Islet precursor cell (in vitro differentiated cells): ENCODE data around the gene CCDC97.

Source experiments
- DNase-seq: peaks from one replicate; pipeline ENCODE4 v3.0.0-alpha.2; 2018

CCDC97 gene

GRCh38 chr19:41321204-41321599 is 11.2 kb downstream of the CCDC97 start:
- no peak for DNase-seq

GRCh38 chr19:41321600-41322270 is 11.8 kb downstream of the CCDC97 start:
- DNase-seq, result peak; percentile 93

DNA sequence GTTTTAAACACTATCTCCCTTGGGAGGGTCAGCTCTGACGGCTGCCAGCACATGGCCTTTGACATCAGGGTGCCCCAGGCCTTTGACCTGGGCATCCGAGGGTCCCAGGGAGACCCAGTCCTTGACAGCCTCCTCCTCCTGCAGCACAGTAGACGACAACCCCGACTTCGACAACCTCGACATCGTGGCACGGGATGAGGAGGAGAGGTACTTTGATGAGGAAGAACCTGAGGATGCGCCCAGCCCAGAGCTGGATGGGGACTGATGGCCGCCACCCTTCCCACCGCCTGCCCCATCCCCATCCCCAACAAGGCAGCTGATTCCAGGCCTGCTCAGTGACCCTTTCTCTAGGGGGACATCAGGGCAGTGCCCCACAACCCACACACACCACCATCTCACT is 12.5 kb downstream of the CCDC97 start:
- no peak for DNase-seq

- peak; percentile 91 for DNase-seq
Measured at GRCh38 chr19:41323023-41323422, 13.1 kb downstream of the CCDC97 start.

DNA sequence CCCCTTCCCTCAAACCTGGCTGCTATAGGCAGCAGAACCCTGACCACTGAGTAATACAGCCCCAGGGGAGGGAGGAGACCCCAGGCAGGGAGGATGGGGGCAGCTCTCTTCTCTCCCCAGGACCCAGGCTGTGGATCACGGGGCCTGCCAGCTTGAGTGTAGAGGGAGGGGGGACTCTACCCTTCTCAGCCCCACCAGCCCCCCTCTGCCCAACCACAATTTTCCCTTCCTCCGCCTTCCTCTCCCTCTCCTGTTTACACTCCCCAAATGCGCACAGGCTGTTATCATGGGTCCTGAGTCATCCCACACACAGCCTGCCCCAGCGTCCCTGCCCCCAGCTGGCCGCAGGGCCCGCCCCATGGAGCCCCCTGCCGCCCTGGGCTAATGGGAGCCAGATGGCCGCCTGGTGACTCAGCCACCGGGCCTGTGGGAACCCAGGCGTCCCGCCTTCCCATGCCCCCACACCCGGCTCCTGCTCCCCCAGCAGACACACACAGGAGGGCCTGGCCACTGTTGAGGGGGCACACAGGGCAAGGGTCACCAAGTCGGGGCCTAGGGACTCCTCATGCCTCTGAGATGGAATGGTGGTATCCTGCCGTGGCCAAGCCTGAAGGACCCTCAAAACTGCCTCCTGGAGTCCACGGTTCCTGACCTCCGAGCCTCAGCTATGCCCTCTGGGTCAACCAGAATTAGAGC is 13.6 kb downstream of the CCDC97 start:
- DNase-seq, result peak; percentile 97

DNA sequence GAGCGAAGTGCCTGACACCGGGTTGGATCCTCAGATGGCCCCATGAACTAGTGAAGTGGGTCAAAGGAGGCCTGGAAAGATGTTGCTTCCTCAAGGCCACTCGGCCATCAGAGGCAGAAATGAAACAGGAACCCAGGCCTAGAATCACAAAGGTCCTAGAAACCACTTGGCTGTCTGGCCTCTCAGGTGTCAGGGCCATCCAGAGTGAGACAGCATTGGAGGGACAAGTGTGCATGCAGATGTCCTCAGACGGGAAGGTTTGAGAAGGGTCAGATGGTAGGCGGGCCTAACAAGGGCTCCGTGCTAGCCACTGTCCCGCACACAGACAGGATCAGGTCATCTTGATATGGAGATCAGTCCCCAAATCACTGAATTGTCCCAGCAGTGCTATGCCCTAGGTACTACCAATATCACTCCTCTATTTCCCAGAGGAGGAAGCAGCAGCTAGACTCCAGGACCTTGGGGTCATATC is 14.3 kb downstream of the CCDC97 start:
- no peak for DNase-seq

DNA sequence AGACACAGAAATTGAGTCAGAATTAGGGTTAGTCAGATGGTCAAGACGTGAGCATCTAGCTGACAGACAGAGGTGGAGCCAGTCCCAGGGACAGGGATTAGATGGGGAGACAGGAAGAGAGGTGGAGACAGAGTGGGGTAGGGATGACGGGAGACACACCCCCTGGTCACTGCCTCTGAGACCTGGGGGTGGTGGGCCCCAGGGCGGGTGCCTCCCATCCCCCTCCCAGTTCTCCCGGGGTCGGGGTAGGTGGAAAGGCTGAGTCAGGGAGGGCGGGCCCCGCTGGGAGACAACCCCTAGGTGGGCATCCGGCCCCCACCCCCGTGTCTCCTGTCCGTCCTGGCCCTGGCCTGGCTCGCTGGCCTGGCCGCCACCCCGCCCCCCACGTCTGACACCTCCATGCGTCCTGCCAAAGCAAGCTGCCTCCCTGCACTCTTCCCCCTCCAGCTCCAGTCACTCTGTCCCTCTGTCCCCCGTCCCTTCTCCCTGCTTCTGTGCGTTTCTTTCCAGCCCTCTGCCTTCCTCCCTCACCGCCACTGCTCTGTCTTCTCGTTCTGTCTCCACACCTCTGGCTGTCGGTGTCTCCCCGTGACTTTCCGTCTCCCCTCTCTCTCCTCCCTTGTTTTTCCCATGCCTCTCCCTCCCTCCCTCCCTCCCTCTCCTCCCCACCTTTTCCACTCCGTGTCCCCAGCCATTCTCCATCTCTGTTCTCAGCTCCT is 15.1 kb downstream of the CCDC97 start:
- DNase-seq, result peak; percentile 99

GRCh38 chr19:41325640-41325946 is 15.6 kb downstream of the CCDC97 start:
- DNase-seq, result no peak

DNA sequence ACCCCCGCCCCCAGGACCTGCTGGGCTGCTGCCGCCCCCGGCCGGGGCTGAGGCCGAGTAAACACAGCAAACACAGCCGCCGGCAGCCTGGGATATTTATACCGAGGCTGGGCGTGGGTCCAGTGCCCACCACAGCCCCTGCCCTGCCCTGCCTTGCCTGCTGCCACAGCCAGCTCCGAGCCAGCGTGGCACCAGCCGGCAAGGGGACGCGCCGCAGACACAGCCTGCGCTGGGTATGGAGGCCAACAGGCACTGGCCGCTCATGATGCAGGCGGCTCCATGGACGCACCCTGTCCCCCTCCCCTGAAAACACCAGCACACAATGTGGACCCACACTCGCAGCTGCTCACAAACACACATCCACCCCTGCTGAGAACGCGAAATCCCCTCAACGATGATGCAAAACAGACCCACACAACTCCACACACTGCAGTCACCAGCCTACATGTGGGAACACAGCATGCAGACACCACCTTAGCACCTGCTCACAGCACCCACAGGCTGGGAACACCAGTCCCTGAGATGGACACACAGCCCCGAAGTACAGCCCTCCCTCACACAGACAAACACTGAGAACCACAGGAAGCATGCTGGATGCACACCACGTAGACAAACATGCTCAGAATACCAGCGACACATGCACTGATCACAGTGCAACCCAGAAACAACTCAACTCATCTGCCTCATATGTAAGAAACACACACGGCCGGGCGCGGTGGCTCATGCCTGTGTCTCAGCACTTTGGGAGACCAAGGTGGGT is 16.2 kb downstream of the CCDC97 start:
- peak; percentile 81 for DNase-seq

DNA sequence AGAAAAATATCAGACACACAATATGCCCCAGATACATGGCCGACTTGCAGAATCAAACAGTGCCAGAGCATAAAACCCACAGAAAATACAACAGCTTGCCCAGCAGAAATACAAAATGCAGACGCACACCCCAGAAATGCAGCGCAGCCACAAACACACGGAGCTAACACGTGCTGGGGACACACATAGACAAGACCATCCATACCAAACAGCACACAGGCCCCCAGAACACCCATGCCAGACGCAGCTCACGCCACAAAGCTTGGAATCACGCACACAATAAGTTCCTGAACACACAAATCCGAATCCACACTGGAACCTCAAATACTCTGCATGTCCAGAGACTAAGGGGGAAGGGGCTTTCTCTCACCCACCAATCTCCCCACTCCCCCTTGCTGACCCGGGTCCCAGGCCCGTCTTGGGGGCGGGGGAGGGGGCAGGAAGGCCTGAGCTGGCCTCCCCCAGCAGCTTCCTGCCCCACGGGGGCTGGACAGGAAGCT is 17.2 kb downstream of the CCDC97 start:
- no peak for DNase-seq

- peak; percentile 62 for DNase-seq
Measured at GRCh38 chr19:41327576-41328156, 17.7 kb downstream of the CCDC97 start.

DNA sequence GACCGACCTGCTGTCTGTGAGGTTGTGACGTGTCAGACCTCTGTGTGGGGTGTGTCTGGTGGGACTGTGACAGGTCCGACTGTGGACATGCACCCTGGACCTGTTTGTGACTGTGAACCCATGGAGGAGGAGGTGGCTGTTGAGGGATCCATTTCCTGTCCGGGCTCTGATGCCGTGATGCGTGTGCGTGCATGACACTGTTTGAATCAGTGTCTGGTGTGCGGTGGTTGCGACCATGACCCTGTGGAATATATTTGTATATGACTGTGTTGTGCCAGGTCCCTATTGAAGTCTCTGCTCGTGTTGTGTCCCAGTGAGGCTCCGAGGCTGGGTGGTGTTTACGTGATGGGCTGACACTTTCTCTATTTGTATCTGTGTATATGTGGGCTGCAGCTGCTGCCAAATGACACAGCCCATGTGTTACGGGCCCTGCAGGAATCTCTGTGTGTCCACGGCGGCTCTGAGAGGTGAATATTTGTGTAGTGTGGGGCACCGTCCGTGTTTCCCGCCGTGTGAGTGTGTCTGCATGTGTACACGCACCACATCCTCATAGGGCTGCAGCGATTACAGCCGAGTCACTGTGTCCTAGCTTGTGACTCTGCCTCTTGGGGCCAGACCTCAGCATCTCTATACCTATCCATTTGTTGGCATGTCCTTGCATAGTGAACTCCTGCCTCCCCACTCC is 18.3 kb downstream of the CCDC97 start:
- peak; percentile 56 for DNase-seq

DNA sequence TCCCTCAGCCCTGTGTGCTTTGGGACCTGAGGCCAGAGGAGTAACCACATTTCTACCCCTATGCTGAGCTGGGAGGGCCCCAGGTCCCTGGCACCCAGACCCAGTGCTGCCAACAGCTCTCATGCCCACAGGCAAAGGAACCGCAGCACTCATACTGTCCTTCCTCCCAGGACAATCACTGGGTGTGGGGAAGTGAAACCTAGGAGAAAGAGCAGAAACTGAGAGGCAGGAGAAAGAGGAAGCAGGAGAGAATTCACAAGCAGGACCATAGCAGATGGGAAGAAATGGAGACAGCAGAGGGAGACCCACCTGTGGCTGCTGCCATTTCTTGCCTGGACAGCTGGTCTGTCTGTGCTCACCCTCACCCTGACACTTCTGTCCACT is 18.9 kb downstream of the CCDC97 start:
- DNase-seq, result no peak

DNA sequence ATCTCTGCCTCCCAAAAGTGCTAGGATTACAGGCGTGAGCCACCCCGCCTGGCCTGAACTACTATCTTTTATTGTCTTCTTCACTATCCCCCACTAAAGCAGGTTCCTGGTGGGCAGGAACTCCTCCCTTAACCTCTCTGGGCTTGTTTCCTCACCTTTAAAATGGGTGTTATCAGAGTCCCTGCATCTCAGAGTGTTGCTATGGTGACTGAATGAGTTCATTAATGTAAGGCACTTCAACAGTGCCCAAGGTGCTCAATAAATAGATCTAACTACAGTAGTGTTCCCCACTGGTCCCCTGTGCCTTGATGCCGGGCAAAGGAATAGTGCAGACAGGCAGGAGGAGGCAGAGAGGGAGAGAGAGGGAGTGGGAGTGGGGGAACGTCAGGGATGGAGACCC is 20.5 kb downstream of the CCDC97 start:
- no peak for DNase-seq

DNA sequence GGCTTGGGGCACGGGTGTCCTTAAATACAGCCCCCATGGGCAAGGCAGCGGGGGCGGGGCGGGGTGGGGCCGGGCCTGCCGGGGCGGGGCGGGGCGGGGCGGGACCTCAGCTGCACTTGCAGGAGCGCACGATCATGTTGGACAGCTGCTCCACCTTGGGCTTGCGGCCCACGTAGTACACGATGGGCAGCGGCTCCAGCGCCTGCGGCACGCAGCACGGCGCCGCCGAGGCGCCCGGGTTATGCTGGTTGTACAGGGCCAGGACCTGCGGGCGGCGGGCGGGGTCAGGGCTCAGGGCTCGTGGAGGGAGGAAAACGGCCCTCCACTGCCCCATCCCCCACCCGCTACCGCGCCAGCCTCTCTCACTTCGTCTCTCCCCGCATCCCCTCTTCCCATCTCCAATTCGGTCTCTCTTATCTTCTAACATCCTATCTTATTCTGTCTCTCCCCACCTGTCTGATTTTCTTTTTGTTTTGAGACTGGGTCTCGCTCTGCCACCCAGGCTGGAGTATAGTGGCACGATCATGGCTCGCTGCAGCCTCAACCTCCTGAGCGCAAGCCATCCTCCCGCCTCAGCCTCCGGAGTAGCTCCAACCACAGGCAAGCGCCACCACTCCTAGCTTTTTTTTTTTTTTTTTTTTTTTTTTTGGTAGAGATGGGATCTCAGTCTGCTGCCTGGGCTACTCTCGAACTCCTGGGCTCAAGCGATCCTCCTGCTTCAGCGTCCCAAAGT is 21.1 kb downstream of the CCDC97 start:
- DNase-seq, result peak; percentile 56

DNA sequence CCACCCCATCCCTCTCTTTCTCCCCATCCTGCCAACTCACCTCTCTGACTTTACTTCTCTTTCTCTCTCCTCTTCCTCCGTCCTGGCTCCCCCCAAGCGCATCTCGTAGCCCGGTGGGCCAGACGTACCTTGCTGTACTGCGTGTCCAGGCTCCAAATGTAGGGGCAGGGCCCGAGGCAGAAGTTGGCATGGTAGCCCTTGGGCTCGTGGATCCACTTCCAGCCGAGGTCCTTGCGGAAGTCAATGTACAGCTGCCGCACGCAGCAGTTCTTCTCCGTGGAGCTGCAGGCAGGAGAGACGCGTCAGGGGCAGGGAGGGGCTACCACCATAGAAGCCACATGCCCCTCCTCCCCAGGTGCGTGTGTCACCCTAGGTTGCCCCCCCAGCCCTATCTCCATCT is 22.0 kb downstream of the CCDC97 start:
- DNase-seq, result no peak

- DNase-seq, result no peak
Measured at GRCh38 chr19:41332468-41332867, 22.5 kb downstream of the CCDC97 start.

DNA sequence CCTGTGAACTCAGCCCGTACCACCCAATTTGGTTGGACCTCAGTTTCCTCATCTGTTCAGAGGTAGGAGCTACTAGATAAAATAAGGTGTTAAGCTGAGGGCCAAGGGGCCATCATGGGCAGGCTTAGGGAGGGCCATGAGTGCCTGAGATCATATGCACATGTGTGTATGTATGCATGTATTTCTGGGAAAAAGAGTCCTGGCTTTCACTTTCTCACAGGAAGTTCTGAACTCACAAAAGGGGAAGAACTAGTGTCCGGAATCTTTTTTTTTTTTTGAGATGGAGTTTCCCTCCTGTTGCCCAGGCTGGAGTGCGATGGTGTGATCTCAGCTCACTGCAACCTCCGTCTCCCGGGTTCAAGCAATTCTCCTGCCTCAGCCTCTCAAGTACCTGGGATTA is 24.8 kb downstream of the CCDC97 start:
- no peak for DNase-seq

DNA sequence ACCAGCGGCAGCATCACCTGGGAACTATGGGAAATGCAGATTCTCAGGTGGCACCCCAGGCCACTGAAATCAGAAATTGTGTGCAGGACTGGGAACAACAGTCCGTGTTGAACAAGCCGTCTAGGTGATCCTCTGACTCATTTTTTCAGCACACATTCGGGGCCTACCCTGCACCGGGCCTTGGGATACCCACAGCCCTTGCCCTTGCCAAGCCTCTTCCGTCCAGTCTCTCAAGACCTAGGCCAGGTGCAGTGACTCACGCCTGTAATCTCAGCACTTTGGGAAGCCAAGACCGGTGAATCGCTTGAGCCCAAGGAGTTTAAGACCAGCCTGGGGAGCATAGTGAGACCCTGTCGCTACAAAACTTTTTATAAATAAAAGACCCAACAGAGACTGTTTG is 25.5 kb downstream of the CCDC97 start:
- no peak for DNase-seq

GRCh38 chr19:41339936-41340335 is 30.0 kb downstream of the CCDC97 start:
- DNase-seq, result peak; percentile 54

GRCh38 chr19:41341669-41342490 is 31.9 kb downstream of the CCDC97 start:
- DNase-seq, result no peak
